IMR-90 (cell line): ENCODE data around the gene OSGEP.

Source experiments
- CTCF ChIP-seq: conservative IDR thresholded peaks from 2 replicates; pipeline ENCODE4 v1.5.1; 2012; ENCODE audit warnings: mild to moderate bottlenecking, low read depth, low read length, improper control_type of control experiment
- FOS ChIP-seq: fragments of 150-350 bp; IDR thresholded peaks from 2 replicates; pipeline ENCODE4 v1.6.1; 2016; ENCODE audit warnings: low read depth, low read length
- MAFK ChIP-seq: IDR thresholded peaks from 2 replicates; pipeline ENCODE4 v1.6.1; 2012; ENCODE audit warnings: low read depth, low read length, improper control_type of control experiment
- RCOR1 ChIP-seq: IDR thresholded peaks from 2 replicates; pipeline ENCODE4 v1.6.1; 2012; ENCODE audit warnings: mild to moderate bottlenecking, low read length, improper control_type of control experiment; ENCODE audit not compliant: insufficient replicate concordance

GRCh38 chr14:20416223-20416622 lies 38.4 kb downstream of the OSGEP start:
- TF ChIP-seq CTCF, result no peak
- no peak for TF ChIP-seq MAFK
- TF ChIP-seq RCOR1, result no peak
- TF ChIP-seq FOS, result no peak
